NCI-H1417 (cell line): ENCODE data around the gene XYLT2.
"Not testable (repeated sequence)": the region's sequence is repeated elsewhere in the genome, so short reads cannot be mapped to it uniquely, and the experiment has no call there.

Experiments
- DNase-seq, 3 experiments: peaks; one replicate each; lab custom pipeline; 2025; lab: John Stamatoyannopoulos, UW

XYLT2 gene

GRCh38 chr17:50319306-50320004 is 26.5 kb upstream of the XYLT2 start:
- DNase-seq = no peak

DNA sequence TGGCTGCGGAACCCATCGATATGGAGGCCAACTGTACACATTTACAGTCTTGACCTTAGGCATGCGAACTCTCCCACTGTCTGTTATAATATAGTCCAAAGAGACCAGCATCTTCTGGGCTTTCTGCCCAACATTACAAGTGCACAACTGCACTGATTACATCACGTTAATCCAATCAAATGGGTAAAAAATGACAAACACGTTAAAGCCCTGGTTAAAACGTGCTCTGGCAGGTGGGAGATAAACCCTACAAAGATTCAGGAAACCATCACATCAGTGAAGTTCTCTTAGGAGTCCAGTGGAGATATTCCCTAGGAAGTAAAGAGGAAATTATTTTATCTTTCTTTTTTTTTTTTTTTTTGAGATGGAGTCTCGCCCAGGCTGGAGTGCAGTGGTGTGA is 23.7 kb upstream of the XYLT2 start:
- no peak for DNase-seq

DNA sequence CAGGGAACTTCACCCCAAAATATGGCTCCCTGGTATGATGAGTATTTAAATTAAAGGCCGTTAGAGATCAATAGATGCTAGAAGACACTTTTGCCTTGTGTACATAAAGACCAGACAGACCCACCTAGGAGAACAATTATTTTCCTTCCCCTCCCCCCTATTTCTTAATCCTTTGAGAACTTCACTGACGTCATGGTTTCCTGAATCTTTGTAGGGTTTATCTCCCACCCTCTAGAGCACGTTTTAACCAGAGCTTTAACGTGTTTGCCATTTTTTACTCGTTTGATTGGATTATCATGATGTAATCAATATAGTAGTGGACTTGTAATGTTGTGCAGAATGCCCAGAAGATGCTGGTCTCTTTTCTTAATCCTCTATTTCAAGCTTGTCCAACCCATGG is 22.9 kb upstream of the XYLT2 start:
- DNase-seq = no peak

DNA sequence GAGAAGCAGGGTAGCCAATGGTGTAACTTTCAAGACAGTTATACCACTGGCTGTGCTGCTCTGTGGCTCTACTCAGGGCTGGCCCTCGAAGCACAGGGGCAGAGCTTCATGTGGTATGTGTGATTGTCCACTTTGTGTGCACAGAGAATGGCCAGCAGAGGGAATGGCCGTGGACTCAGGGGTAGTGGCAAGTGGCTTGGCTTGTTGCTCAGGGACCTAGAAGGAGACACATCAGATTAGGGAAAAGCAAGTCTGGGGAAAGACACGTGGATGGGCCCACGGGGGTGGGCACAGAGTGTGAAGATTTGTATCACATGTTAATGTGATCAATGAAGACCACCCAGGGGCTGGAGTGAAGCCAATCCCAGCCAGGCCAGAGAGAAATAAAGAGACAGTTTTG is 20.0 kb upstream of the XYLT2 start:
- no peak for DNase-seq

- no peak for DNase-seq
These were observed 19.0 kb upstream of the XYLT2 start for GRCh38 chr17:50326831-50327364.

GRCh38 chr17:50328363-50329325 is 17.3 kb upstream of the XYLT2 start:
- peak; percentile 5 to 56 (median 24) for DNase-seq

GRCh38 chr17:50329716-50330115 is 16.2 kb upstream of the XYLT2 start:
- DNase-seq = no peak

GRCh38 chr17:50330151-50330775 is 15.7 kb upstream of the XYLT2 start:
- DNase-seq = no peak

DNA sequence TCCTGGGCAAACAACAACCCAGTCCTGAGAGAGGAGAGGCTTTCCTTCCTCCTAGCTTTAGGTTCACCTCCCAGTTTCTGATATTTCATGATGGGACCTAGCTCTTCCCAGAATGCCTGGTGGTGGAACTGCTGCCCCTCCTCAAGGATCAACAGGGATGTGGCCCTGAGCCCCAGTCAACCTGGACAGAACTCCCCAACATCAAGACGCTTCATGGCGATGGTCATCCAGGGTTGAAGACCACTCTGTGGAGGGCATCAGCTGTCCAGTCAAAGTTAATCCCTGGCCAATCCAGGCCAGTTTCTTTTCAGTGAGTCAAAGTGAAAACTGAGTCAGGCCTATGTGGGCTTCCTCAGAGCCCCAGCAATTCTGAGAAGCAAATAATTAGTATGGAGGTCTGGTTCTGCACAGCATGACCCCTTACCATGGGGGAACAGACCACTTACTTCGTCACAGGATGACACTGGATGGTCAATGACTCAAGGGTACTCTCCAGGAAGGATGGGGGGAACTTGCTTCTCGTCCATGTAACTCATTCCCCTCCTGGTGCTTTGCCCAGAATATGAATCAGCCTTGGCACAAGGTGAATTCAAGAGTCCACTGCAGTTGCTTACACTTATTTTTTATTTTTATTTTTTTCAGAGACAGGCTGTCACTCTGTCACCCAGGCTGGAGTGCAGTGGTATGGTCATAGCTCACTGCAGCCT is 14.7 kb upstream of the XYLT2 start:
- no peak for DNase-seq

- no peak for DNase-seq
These were observed 13.7 kb upstream of the XYLT2 start for GRCh38 chr17:50332196-50332595.

- not testable (repeated sequence) for DNase-seq
These were observed 12.5 kb upstream of the XYLT2 start for GRCh38 chr17:50333291-50334057.

DNA sequence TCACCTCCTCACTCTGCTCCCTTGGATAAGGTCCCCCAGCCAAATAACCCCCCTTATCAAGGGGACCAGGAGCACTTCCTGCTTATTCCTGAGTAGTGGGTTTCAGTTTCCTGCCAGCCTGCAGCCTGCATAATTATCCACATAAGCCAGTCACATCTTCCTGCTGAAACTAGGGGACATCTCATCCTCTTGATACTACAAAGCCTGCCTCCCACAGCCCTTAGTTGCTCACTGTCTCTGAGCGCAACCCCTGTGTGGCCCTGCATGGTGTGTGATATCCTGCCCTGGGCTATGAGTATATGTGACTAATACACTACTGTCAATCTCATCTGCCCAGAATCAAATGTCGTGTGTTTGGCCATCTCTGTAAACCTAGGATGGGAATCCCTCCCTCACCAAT is 8.0 kb upstream of the XYLT2 start:
- no peak for DNase-seq

GRCh38 chr17:50338645-50339044 is 7.3 kb upstream of the XYLT2 start:
- DNase-seq = no peak

DNA sequence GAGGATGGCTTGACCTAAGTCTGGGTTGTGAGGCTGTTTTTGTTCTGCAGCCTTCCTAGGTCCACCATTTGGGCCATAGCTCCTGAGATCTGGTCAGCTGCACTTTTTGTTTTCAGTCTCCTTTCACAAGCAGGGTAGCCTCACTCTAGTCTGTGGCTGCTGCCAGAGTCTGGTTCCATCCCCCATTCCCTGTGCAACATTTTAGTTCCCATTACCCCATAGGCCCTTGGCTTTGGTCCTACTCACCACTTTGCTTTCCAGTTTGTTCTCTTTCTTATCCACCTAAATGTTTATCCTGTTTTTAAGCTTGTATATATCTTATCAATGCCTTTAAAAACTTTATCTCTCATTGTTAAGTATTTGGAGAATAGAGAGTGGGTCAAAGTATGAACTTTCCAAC is 6.5 kb upstream of the XYLT2 start:
- no peak for DNase-seq

GRCh38 chr17:50344731-50345365 is 1.1 kb upstream of the XYLT2 start:
- peak in 1 of 3 experiments; percentile 49 for DNase-seq

DNA sequence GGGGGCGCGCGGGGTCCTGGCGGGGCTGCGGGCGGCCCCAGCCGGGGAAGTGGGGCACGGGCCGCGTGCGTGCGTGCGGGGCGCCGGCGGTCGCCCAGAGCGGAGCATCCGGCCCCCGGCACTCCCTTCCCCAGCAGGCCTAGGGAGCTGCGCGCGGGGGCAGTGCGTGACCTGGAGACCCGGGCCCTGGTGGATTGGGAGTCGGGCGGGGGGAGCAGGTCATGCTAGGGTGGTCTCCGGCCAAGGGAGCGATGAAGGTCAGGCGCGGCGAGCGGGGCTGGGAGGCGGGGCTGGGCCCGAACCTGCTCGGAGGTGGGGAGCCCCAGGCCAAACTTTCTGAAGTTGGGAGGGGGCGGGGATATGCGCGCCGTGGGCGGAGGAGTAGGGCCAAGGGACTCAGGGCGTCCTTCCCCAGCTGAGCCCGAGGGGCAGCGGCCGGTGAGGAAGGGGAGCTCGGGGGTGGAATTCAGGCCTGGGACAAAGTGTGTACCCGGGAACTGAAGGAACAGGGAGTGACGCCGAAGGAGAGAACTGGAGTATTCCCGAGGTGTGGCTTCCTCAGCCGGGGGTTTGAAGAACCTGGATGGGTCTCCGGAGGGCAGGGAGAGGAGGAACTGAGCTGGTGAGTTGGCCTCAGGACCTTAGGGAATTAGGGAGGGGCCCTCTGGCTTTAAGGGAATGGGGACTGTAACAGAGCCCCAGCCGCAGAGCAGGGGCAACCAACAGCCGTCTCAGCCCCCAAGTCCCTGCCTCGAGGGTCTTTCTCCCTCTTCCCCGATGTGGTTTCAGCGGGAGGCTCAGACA is 589 bp downstream of the XYLT2 start:
- peak in 1 of 3 experiments; percentile 54 for DNase-seq

DNA sequence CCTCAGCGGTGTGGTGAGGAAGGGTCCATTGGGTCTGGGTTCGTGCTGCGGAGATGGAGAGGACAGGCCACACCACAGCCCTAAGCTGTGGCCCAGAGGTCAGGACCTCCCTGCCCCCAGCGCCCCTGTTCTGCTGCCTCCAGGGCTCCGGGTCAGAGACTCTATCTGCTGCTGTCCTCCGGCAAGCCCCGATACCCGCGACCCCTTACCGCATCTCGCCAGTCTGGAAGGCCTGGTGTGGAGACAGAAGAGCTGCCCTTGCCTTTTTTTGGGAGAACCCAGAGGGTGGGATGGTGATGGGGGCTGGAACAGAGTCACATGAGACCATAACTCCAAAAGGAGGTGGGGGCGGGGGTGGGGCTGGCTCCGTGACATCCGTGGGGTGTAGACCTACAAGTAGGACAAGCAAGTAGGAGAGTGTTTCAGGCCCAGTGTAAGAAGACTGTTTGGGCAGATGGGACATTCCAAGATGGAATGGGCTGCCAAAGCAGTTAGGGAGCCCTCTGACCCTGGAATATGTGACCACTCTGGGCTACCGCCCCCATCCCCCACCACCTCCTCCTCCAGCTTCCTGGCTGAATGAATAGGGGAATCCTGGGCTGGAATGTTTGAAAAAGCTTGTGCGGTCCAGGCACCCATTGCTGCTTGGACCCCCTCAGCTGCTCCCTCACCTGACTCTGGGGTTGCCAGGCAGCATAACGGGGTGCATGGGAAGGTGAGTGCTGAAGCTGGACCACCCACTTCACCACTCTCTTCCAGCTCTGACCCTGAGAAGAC is 1.4 kb downstream of the XYLT2 start:
- no peak for DNase-seq

DNA sequence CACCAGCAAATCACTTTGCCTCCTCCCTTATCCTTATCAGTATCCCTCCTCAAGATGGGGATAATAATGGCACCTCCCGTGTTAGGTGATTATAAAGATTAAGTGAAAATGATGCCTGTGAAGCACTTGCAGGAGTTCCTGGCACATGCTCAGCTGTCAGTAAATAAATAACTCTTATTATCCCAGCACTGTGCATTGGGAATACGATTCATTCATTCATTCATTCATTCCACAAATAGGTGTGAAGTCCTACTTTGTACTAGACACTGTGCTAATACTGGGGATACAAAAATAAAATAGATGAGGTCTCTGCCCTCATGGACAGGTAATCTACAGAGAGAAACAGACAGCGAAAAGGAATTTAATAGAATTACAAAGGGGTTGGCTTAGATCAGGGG is 2.0 kb downstream of the XYLT2 start:
- DNase-seq = no peak
